Thoracic aorta (tissue), 2 donors: ENCODE measurements around the gene OR52B4. TPM values are rescaled to one million over a fixed set of nuclear protein-coding genes. Genes with fewer than 3 reads are reported as not detected.
"Not testable (repeated sequence)": the region's sequence is repeated elsewhere in the genome, so short reads cannot be mapped to it uniquely, and the experiment has no call there.

Experiments used
- ATAC-seq: fragments of 150-250 bp; one replicate; pipeline ENCODE4 v1.8.0; 2017; ENCODE audit warnings: low read depth; ENCODE audit not compliant: insufficient number of reproducible peaks, low FRiP score
- DNase-seq: peaks from one replicate; pipeline ENCODE4 v3.0.0-alpha.2; 2020; ENCODE audit warnings: low spot score
- H3K27ac ChIP-seq, 2 donors: fragments of 200-600 bp; sonication (generic); 1 replicate in 1 of 2; 2 replicates in 1 of 2; pipeline ENCODE4 v1.5.1; 2016; ENCODE audit warnings: mild to moderate bottlenecking in 2 of 2, moderate library complexity in 2 of 2
- H3K27me3 ChIP-seq: fragments of 200-600 bp; sonication (generic); replicated peaks from 2 replicates; pipeline ENCODE4 v1.6.0; 2016; ENCODE audit warnings: mild to moderate bottlenecking; ENCODE audit not compliant: insufficient read depth
- H3K36me3 ChIP-seq: fragments of 200-600 bp; sonication (generic); one replicate; pipeline ENCODE4 v1.5.1; 2016
- H3K4me1 ChIP-seq, 2 donors: fragments of 200-600 bp; sonication (generic); 1 replicate in 1 of 2; 2 replicates in 1 of 2; pipeline versions ENCODE4 v1.5.1 to v1.6.0; 2016; ENCODE audit warnings: low read depth in 2 of 2, mild to moderate bottlenecking in 1 of 2; ENCODE audit not compliant: control insufficient read depth in 1 of 2
- H3K4me3 ChIP-seq: fragments of 200-600 bp; sonication (generic); 2 replicates; pipeline ENCODE4 v1.5.1; 2016; ENCODE audit warnings: mild to moderate bottlenecking
- H3K9me3 ChIP-seq: fragments of 200-600 bp; sonication (generic); 2 replicates; pipeline ENCODE4 v1.5.1; 2016
- total RNA-seq, 2 donors: library from RNA; depleted of rRNA; stranded (reverse); fragments of >200 nt; gene quantifications; one replicate each; pipeline versions ENCODE4 v1.1.0 to v1.2.3, GENCODE V29; 2016
- TF ChIP-seq, protein P1 (sequence below): fragments of 200-600 bp; sonication (generic); IDR thresholded peaks from one replicate; pipeline ENCODE4 v1.5.1; 2019; ENCODE audit warnings: antibody characterized with exemption

OR52B4 gene
- total RNA-seq, 2 donors from 2014 or later = not detected

DNA sequence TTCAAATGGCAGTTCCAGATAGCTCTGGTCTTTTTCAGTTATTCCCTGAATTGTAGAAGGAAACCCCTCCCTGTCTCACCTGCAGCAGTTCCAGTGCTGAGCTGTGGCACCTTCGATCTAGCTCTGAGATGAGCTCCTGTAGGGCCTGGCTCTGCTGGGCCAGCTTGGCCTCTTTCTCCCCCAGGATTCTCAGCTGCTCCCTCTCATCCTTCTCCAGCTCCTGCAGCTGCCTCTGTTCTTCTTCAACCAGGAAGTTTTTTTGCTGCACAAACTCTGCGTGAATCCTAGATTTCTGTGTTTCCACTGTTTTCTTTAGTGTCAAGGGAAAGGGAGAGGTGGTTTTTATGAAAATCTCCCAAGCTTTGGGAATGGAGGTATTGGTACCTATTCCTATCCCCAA is 20.0 kb upstream of the OR52B4 start:
- TF ChIP-seq, protein P1, sequence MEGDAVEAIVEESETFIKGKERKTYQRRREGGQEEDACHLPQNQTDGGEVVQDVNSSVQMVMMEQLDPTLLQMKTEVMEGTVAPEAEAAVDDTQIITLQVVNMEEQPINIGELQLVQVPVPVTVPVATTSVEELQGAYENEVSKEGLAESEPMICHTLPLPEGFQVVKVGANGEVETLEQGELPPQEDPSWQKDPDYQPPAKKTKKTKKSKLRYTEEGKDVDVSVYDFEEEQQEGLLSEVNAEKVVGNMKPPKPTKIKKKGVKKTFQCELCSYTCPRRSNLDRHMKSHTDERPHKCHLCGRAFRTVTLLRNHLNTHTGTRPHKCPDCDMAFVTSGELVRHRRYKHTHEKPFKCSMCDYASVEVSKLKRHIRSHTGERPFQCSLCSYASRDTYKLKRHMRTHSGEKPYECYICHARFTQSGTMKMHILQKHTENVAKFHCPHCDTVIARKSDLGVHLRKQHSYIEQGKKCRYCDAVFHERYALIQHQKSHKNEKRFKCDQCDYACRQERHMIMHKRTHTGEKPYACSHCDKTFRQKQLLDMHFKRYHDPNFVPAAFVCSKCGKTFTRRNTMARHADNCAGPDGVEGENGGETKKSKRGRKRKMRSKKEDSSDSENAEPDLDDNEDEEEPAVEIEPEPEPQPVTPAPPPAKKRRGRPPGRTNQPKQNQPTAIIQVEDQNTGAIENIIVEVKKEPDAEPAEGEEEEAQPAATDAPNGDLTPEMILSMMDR = no peak
- Histone ChIP-seq H3K27ac (no peak overlapping the region), H3K27me3 (no peaks in the 10 kb centered on the region), H3K9me3 (no peaks in the 10 kb centered on the region), H3K4me1 (peaks cover 3 to 10% of the 10 kb centered on the region in 2 donors), H3K4me3 (no peak overlapping the region), H3K36me3 (peaks cover 45% of the 10 kb centered on the region)
- no peak for ATAC-seq
- DNase-seq = no peak

DNA sequence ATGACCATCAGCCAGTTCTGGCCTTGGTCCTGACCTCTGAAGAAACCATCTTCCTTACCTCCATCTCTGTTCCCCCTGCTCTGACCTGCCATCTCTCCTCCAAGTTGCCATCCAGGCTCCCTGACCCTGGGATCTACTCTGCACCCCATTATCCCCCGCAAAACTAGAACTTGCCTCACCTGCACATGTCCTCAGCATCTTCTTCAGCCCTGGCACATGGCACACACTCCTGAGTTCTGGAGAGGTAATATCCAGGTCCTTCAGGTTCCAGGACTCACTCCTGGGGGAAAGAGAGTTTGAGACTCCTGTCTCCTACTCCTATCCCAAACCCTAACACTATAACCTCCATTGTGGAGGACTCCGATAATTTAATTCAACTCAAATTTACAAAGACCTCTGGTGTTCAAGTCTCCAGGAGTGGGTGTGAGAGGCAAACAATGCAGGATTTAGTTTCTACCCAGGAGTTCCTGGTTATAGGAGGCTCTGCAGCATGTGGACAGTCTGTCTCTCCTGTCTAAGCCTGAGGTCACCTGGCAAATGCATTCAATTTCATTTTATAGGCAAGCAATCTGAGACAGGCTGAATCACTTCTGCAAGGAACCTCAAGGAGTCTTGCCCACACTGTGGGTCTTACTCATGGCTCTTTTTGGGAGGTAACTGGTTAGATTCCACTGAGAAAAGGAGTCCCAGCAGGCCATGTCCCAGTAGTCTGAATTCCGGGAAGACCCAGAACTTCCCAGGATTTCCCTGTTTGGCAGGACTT is 18.0 kb upstream of the OR52B4 start:
- DNase-seq = no peak
- H3K27ac ChIP-seq = no peak overlapping the region
- peaks cover 45% of the 10 kb centered on the region for H3K36me3 ChIP-seq
- H3K4me1 ChIP-seq = no peaks in the 10 kb centered on the region
- H3K4me3 ChIP-seq = no peak overlapping the region
- TF ChIP-seq, protein P1 = no peak
- no peak for ATAC-seq
- H3K27me3 ChIP-seq = no peaks in the 10 kb centered on the region
- no peaks in the 10 kb centered on the region for H3K9me3 ChIP-seq

DNA sequence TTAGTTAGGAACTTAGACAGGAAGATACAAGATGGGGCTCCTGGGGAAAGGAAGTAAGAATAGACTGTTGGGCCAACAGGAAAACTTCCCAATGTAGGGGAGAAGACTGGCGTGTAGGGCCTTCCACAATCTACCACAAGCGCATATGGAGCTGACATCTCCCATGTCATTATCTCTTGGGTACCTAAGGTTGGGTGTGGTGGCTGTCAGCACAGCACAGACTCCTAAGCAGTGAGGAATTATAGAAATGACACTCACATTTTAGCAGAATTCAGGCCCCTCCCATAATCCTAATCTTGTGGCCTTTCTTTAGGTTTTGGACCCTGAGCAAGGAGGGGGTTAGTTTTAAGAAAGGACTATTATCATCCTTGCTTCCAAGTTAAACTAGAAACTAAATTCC is 13.7 kb upstream of the OR52B4 start:
- Histone ChIP-seq H3K36me3 (peaks cover 22% of the 10 kb centered on the region), H3K4me1 (no peaks in the 10 kb centered on the region), H3K9me3 (no peaks in the 10 kb centered on the region), H3K4me3 (no peak overlapping the region), H3K27me3 (no peaks in the 10 kb centered on the region), H3K27ac (no peak overlapping the region)
- DNase-seq (no peak), ATAC-seq (no peak)
- TF ChIP-seq, protein P1 = no peak

DNA sequence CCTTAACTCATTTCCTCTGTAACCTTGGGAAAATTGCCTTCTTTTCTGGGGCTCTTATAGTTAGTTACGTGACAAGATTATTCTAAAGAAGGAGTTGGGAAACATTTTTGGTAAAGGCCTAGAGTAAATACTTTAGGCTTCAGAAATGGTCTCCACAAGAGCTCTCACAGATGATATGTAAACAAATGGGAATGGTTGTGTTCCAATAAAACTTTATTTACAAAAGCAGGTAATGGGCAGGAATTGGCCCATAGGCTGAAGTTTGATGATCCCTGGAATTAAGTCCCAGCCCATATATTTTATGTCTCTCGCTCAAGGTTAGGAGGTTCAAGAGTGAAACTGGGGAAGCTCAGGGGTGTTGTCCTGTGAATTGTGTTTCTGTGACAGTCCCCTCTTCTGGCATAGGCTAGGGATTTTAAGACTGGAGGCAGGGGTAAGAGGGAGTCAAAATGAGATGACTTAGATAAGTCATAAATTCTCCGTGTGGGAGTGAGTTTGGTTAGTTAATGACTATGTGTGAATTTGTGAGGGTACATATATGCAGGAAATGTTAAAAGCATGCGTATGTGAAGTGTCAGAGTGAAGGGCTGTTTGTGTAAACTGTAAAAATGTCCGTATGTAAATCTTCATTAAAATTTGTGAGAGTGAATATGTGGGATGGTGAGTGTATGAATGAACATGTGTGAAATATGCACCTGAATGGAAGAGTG is 7.4 kb upstream of the OR52B4 start:
- Histone ChIP-seq H3K9me3 (no peaks in the 10 kb centered on the region), H3K36me3 (no peaks in the 10 kb centered on the region), H3K4me3 (no peak overlapping the region), H3K27ac (no peak overlapping the region), H3K4me1 (no peaks in the 10 kb centered on the region), H3K27me3 (no peaks in the 10 kb centered on the region)
- TF ChIP-seq, protein P1 = no peak
- DNase-seq (no peak), ATAC-seq (no peak)

DNA sequence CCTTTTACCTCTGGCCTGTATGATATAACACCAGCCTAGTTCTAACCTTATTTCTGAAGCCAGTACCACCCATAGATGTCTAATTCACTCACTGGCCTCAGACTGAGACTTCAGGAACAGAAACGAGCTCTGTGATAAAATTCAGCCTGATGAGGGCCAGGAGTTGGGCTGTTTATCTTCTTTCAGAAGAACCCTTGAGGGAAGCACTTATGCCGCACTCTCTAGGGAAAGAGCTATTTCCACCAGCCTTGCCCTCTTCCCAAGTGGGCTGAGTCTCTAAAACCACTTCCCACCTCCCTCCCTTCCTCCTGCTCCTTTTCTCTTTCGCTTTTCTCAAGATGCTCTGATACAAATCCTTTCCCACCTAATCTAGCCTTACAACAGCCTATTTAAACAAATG is 2.0 kb upstream of the OR52B4 start:
- Histone ChIP-seq H3K9me3 (no peaks in the 10 kb centered on the region), H3K4me1 (no peaks in the 10 kb centered on the region), H3K4me3 (no peak overlapping the region), H3K36me3 (no peaks in the 10 kb centered on the region), H3K27ac (no peak overlapping the region), H3K27me3 (no peaks in the 10 kb centered on the region)
- no peak for ATAC-seq
- no peak for DNase-seq
- TF ChIP-seq, protein P1 = no peak

DNA sequence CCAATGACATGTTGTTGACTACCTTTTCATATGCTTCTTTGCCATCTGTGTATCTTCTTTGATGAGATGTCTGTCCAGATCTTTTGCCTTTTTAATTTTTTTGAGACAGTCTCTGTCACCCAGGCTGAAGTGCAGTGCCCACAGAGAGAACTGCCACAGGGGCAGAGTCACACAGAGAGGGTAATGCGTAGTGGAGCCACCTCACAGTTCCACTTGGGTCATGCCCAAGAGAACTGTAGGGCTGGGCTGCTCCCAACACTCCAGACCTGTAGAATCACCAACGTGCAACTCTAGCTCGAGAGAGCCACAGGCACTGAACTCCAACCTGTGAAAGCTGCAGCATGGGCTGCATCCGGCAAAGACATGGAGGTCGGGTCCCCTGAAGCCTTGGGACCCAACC is 20.0 kb downstream of the OR52B4 start:
- not testable (repeated sequence) for DNase-seq, H3K27ac ChIP-seq, H3K9me3 ChIP-seq, H3K4me1 ChIP-seq, H3K27me3 ChIP-seq, H3K4me3 ChIP-seq, ATAC-seq, H3K36me3 ChIP-seq

DNA sequence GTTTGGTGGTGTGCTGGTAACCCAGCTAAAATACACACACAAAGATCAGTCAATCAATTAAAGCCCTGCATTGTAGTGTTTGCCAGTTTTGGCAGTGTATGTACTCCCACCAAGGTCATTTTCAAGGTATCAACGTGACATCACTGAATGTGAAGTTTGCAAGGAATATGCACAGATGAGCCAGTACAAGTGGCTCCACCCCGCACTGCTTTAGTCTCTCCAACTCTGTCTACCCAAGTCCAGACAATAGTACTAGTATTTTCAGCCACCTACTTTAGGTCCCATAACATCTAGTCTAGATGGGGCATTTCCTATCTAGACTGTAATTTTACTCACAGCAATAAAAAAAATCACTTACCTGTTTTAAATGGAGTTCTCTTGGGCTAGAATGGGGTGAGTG is 22.8 kb downstream of the OR52B4 start:
- H3K36me3 ChIP-seq, H3K4me3 ChIP-seq: not testable (repeated sequence)

DNA sequence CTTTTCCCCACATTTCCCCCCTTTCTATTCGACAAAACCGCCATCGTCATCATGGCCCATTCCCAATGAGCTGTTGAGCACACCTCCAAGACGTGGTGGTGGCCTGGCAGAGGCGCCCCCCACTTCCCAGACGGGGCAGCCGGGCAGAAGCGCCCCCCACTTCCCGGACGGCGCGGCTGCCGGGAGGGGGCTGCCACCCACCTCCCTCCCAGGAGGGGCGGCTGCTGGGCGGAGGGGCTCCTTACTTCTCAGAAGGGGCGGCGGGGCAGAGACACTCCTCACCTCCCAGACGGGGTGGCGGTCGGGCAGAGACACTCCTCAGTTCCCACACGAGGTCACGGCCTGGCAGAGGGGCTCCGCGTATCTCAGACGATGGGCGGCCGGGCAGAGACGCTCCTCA is 33.8 kb downstream of the OR52B4 start:
- H3K4me1 ChIP-seq, H3K4me3 ChIP-seq, H3K36me3 ChIP-seq, H3K27ac ChIP-seq, DNase-seq, H3K9me3 ChIP-seq, H3K27me3 ChIP-seq, ATAC-seq: not testable (repeated sequence)

More for the DNA sequence above, 22.8 kb downstream of the OR52B4 start:
- H3K9me3 ChIP-seq, H3K27ac ChIP-seq, H3K4me1 ChIP-seq, H3K27me3 ChIP-seq, ATAC-seq, DNase-seq: not testable (repeated sequence)
